ENCODE measurements around the gene BTBD9. TPM values are rescaled to one million over a fixed set of nuclear protein-coding genes. Genes with fewer than 3 reads are reported as not detected.

BTBD9 gene
- total RNA-seq, 6 experiments from 2014 or later: 11.0 to 12.7 (median 12.5) TPM

DNA sequence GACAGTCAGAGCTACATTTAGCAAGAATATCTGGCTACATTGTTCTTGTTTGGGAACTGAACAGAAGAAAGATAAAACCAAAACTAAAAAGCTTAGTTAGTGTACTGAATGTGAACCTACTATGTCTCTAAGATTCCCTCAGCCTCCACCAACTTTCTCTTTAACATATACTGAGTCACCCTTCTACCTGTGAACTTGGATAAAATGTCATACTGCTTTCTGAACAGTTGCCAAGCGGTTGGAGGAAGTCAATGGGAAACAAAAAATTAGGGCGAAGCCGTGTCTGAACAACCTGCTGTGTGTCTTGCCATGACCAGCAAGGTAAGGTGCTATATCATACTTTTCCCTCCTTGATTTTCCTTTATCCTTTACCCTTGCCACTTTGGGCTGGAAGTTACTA lies 243.5 kb downstream of the BTBD9 start:
- Mint-ChIP-seq H3K4me1 (ENCODE audit: low read depth) (peaks cover 29% of the 10 kb centered on the region), H3K27ac (no peak overlapping the region), H3K36me3 (ENCODE audit: low read depth) (0 out of 2 replicates have a peak, but pooled peaks cover 6% of the 10 kb centered on the region), H3K4me3 (no peak overlapping the region), H3K27me3 (ENCODE audit: insufficient read depth) (no peaks in the 10 kb centered on the region), H3K9me3 (no peaks in the 10 kb centered on the region)
- no peak for DNase-seq
- TF ChIP-seq, protein P1, sequence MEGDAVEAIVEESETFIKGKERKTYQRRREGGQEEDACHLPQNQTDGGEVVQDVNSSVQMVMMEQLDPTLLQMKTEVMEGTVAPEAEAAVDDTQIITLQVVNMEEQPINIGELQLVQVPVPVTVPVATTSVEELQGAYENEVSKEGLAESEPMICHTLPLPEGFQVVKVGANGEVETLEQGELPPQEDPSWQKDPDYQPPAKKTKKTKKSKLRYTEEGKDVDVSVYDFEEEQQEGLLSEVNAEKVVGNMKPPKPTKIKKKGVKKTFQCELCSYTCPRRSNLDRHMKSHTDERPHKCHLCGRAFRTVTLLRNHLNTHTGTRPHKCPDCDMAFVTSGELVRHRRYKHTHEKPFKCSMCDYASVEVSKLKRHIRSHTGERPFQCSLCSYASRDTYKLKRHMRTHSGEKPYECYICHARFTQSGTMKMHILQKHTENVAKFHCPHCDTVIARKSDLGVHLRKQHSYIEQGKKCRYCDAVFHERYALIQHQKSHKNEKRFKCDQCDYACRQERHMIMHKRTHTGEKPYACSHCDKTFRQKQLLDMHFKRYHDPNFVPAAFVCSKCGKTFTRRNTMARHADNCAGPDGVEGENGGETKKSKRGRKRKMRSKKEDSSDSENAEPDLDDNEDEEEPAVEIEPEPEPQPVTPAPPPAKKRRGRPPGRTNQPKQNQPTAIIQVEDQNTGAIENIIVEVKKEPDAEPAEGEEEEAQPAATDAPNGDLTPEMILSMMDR (IDR thresholded peaks at IDR 0.05): no peak

DNA sequence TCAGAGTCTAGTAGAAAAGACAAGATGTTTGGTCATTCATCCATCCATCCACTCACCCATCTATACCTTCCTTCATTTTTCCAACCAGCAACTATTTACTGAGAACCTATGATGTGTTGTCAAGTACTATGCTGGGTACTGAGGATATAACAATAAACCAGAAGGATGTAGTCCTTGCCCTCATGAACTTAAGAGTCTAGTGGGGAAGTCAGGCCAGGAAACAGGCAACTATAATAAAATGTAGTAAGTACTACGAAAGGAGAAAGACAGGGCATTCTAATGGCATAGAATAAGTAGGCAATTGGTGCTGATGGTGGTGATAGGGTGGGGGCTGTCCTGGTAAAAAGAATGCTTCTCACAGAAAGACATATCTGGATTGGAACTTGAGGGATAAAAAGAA lies 245.7 kb downstream of the BTBD9 start:
- Mint-ChIP-seq H3K27me3 (ENCODE audit: insufficient read depth) (no peaks in the 10 kb centered on the region), H3K4me3 (no peak overlapping the region), H3K36me3 (ENCODE audit: low read depth) (0 out of 2 replicates have a peak, but pooled peaks cover 6% of the 10 kb centered on the region), H3K9me3 (no peaks in the 10 kb centered on the region), H3K27ac (no peak overlapping the region), H3K4me1 (ENCODE audit: low read depth) (peaks cover 36% of the 10 kb centered on the region)
- no peak for DNase-seq
- TF ChIP-seq, protein P1 (IDR thresholded peaks at IDR 0.05): no peak

DNA sequence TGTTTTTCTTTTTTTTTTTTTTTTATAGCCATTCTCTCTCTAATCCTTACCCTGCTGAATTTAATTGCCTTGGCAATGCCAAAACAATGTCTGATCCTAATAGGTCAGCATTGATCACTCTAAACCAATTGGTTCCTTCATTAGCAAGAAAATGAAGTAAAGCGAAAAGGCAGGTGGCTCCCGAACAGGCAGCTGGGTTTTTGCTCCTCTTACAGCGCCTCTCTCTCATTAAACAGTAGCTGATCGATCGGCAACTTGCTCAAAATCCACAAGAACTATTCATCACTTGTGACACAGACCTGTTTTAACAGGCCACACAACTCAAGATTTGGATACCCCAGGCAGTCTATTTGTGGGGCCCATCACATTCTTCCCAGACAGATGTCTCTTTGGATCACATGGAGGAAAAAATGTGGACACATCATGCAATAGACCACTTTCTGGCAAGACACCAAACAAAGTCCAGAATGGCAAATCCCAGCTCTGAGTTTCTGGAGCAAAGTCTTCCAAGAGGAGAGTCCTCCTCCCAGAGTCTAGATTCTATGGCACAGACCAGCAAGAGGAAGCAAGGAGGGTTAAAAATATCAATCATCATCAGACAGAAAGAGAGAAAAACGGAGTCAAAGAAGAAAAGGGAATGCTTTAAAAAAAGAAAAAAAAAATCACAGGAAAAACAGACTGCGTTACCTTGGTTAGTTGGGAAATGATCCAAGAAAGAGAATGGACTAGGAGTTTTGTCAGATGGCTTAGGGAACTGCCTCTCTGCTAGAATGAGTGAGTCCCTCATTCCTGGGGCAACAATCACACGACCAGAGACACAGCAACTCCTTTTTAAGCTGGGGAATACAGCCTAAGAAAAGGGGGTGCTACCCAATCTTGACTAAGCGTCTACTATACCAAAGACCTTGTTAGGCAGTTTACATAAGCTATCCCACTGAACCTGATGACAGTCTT lies 247.8 kb downstream of the BTBD9 start:
- Mint-ChIP-seq H3K36me3 (ENCODE audit: low read depth) (0 out of 2 replicates have a peak, but pooled peaks cover 6% of the 10 kb centered on the region), H3K9me3 (no peaks in the 10 kb centered on the region), H3K27ac (peak overlapping the region; percentile 88), H3K4me1 (ENCODE audit: low read depth) (peaks cover 52% of the 10 kb centered on the region), H3K4me3 (peak overlapping the region; percentile 15), H3K27me3 (ENCODE audit: insufficient read depth) (no peaks in the 10 kb centered on the region)
- peak; percentile 38 for DNase-seq
- TF ChIP-seq, protein P1 (IDR thresholded peaks at IDR 0.05): no peak

DNA sequence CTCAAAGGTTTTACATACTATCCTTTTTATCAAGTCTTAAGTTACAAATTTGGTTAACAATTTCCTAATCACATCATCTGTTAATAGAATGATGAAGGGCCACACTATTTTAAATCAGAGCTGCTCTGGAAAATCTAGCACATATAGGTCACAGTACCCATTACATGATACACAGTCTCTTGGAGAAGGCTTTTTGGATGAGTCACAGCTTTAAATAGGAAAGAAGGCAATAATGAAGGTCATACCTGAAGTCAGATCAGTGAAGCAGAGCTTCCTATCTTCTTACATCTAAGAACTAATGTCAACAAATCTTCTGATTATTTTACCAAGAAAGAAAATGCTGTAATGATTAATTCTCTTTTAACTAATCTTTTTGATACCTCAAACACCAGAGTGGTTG lies 248.5 kb downstream of the BTBD9 start:
- DNase-seq: peak; percentile 34
- H3K4me1 Mint-ChIP-seq (ENCODE audit: low read depth): peaks cover 52% of the 10 kb centered on the region
- no peaks in the 10 kb centered on the region for H3K27me3 Mint-ChIP-seq (ENCODE audit: insufficient read depth)
- TF ChIP-seq, protein P1 (IDR thresholded peaks at IDR 0.05): no peak
- peak overlapping the region; percentile 7; the same call in 1 of the 2 replicates for H3K4me3 Mint-ChIP-seq
- peak overlapping the region; percentile 88 for H3K27ac Mint-ChIP-seq
- H3K9me3 Mint-ChIP-seq: no peaks in the 10 kb centered on the region
- 0 out of 2 replicates have a peak, but pooled peaks cover 6% of the 10 kb centered on the region for H3K36me3 Mint-ChIP-seq (ENCODE audit: low read depth)

DNA sequence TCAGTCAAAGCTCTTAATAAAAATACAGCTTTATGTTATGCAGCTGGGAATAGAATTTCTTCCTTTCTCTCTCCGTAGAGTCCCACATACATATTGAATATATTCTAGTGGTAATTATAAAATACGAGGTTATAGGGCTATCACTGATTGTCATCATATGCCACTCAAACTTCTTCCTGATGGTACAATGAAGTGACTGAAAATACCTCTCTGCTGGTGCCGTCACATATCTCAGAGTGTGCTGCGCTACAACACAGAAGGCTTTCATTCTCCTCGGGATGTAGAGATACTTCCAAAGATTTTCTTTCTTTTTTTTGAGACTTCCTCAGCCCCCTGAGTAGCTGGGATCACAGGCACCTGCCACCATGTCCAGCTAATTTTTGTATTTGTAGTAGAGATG lies 249.9 kb downstream of the BTBD9 start:
- H3K27ac Mint-ChIP-seq: no peak overlapping the region
- H3K27me3 Mint-ChIP-seq (ENCODE audit: insufficient read depth): no peaks in the 10 kb centered on the region
- TF ChIP-seq, protein P1 (IDR thresholded peaks at IDR 0.05): no peak
- H3K4me1 Mint-ChIP-seq (ENCODE audit: low read depth): peaks cover 52% of the 10 kb centered on the region
- H3K36me3 Mint-ChIP-seq (ENCODE audit: low read depth): 0 out of 2 replicates have a peak, but pooled peaks cover 6% of the 10 kb centered on the region
- no peak overlapping the region for H3K4me3 Mint-ChIP-seq
- no peak for DNase-seq
- H3K9me3 Mint-ChIP-seq: no peaks in the 10 kb centered on the region
